Activated CD8-positive, alpha-beta memory T cell treated with anti-CD3 and anti-CD28 coated beads, Interleukin-2, amount 50 U/mL, for 24 hours (primary cell): ENCODE results near the gene LHFPL6.

Experiments
- DNase-seq: peaks from one replicate; pipeline ENCODE4 v3.0.0-alpha.2; 2020; ENCODE audit errors: extremely low read depth

LHFPL6 gene

DNA sequence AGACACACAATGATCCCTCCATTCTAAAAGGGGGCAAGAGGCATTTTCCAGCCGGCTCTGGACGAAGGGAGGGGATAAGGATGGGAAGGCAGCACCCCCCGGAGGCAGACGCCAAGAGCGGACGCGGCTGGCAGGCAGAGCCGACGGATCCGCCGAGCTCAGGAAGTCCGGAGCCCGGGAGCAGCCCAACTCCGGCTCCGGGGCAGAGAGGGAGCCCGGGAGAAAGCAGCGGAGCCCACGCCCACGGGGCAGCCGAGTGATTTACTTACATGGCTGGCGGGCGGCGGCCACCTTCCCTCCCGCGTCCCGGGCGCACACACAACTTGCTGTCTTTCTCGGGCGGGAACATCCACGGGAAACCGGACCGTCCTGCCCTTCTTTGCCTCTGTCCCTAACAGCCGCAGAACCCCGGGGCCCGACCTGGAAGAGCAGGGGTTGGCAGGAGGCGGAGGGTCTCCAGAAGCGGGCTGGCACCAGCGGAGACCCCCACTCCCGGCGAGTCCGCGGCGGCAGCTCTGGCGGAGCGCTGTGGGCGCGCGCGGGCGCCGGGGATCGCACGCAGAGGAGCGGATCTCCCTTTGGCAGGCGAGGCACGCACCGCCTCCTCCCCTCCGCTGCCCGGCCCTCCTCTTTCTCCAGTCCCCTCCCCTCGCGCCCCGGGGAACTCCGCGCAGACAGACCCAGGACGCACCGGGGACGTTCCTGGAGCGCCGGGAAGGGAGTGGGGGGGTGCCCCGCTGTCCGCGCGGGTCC lies at the start of gene LHFPL6:
TSS of gene LHFPL6 (minus strand) at position 580 of the 753 bp plus-strand sequence.
- peak; percentile 23 for DNase-seq

DNA sequence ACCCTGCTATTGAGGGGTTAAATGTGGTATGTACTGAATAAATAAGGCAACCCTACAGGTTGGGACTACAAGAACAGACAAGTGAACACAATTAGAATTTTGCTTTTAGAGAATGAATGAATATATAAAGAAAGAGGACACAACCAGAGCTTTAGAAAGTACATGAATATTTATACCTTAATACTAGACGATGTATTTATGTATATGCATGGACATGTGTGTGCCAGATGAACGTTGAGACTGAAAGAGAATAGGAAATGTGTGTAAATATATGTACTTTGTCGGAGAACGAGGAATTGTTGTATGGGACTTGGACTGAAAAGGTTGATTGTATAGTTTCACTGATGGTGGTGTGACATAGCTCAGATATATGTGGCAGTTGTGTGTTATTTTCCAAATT lies 43.1 kb upstream of the LHFPL6 start:
- DNase-seq, result no peak

DNA sequence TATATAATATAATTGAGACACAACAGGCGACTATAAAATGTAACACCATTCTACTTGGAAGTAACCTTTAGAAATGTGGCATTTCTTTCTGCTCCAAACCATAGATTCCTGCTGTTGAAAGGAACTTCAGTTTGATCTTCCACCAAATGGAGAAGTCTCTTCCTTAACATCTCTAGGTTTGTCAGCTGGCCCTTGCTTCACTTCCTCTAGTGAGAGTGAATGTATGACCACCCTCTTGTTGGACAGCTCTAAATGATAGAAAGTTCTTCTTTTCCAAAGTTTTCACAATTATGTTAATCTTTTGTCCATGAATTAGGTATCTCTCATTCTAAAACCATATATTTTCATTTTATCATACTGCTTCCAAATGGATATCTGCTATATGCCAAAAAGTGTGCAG lies 38.7 kb upstream of the LHFPL6 start:
- DNase-seq, result no peak

- no peak for DNase-seq
Measured at GRCh38 chr13:39637890-39638289, 34.9 kb upstream of the LHFPL6 start.

GRCh38 chr13:39635564-39635963 lies 32.6 kb upstream of the LHFPL6 start:
- no peak for DNase-seq

DNA sequence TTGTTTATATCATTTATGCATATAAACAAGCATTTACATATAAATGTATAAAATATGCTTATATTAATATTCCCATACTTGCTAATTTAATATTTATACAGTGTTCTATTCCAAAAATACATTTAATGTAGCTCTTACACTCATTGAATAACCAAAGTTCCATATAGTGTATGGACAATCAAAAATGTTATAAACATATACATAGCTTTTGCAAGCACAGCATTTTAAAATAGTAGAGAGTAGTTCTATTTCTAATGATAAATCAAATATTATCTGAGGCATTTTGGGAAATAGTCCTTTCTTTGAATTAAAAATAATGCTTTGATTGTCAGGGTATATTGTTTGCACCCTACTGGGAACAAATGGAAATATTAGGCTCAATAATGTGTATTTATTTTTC lies 30.0 kb upstream of the LHFPL6 start:
- DNase-seq, result no peak

DNA sequence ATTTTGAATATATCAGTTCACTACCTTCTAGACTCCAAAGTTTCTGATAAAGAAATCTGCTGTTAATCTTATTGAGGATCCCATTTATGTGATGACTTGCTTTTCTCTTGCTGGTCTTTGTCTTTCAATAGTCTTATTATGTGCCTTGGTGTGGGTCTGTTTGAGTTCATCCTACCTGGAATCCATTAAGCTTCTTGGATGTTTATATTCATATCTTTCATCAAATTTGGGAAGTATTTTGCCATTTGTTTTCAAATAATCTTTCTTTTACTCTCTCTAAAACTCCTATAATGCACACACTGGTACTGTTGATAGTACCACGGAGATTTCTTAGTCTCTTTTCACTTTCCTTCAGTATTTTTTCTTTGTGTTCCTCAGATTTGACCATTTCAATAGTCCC lies 28.3 kb upstream of the LHFPL6 start:
- no peak for DNase-seq

GRCh38 chr13:39623466-39623865 lies 20.5 kb upstream of the LHFPL6 start:
- DNase-seq, result no peak

DNA sequence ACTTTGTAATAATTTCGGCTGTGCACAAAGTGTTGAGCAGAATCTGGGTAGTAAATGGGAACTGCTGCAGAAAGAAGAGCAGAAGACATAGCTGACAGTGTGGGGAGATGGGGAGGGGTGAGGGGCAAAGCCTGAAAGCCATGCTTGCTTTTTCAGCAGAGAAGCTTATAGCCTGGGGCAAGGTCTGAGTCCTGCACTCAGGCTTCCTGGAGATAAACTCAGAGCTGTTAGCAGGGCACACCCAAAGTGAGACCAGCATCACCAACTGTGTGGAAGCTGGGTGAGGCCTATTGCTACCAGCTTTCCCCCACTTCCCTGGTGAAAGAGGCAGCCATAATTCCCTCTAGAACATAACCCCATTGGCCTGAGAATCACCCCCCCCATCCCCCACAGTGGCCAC lies 15.6 kb upstream of the LHFPL6 start:
- DNase-seq, result no peak

DNA sequence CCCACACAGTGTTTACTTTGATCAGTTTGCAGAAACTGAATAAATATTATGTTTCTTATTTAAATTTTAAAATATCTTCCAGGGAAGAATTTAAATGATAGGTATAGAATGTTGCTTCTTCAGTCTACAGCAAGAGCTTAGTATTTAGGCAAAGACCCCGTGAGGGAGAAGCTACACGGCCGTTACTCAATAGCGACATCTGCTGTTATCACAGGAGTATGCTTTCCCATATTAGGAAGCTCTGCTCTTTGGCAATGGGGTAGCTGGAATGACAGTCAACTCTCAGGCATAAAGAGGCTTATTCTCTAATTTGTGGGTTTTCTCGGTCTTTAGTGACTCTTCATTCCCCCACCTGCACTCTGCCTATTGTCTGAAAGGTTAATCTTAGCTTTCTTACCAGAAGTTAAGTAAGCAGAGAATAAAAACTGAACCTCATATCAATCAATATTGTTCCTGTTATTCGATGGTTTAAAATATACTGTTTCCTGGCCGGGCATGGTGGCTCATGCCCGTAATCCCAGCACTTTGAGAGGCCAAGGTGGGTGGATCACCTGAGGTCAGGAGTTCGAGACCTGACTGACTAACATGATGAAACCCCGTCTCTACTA lies 13.2 kb upstream of the LHFPL6 start:
- DNase-seq, result no peak

GRCh38 chr13:39612023-39612637 lies 9.1 kb upstream of the LHFPL6 start:
- DNase-seq, result peak; percentile 13

DNA sequence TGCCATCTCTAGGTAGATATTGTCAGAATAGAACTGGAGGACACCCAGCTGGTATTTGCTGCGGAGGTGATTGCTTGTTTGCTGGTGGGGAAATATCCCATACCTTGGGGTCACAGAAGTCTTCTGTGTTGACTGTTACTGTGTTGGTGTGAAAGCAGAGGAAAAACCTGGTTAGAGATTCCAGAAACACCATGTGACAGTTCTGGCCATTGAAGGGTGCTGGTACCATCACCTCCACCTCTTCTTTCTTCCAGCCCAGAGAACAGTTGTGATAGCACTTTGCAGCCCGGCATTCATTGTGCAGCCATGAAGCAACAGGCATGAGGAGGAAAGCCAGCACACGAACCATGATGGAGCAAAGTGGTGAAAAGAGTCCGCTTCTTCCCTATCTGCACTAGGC lies 4.9 kb upstream of the LHFPL6 start:
- DNase-seq, result no peak

- DNase-seq, result no peak
Measured at GRCh38 chr13:39605677-39606320, 2.8 kb upstream of the LHFPL6 start.

- DNase-seq, result no peak
Measured at GRCh38 chr13:39604756-39605155, 1.8 kb upstream of the LHFPL6 start.

DNA sequence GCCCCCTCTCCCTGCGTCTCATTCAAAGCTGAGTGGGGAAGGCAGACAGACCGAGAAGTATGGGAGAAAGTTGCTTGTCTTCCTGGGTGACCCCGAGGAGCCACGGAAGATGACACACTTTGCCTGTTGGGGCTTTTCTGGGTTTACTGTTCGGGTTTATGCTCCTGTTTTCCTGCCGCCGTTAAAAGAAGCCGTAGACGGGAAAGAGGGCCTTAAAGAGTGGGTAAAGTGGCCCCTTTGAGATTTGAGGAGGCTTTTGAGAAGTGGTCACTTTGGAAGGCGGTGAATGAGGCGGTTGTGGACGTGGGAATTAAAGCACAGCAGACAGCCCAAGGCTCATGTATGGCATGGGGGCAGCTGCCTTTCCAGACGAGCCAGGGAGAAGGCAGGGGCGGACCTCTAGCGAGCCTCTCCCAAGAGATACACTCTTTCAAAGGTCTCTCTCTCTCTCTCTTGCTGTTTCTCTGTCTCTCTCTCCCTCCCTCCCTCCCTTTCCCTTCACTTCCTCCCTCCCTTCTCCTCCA lies 493 bp upstream of the LHFPL6 start:
- no peak for DNase-seq

DNA sequence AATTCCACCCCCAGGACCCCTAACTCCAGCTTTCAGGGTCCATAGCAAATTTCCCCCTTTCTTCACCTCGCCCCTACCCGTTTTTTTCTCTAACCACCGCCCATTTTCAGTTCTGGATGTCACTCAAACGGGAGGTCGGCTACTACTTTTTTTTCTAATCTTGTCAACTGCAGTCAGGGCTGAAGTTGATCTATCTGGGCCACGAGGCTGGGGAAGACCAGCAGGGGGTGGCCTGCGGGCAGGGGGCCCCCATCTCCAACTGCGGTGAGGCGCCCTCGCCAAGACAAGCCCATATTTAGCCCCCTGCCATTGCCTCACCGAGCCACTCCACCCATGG lies 748 bp downstream of the LHFPL6 start:
- no peak for DNase-seq

- DNase-seq, result no peak
Measured at GRCh38 chr13:39601636-39602035, 1.4 kb downstream of the LHFPL6 start.

GRCh38 chr13:39600766-39601165 lies 2.2 kb downstream of the LHFPL6 start:
- DNase-seq, result no peak

GRCh38 chr13:39599842-39600241 lies 3.2 kb downstream of the LHFPL6 start:
- no peak for DNase-seq

GRCh38 chr13:39599012-39599411 lies 4.0 kb downstream of the LHFPL6 start:
- no peak for DNase-seq

DNA sequence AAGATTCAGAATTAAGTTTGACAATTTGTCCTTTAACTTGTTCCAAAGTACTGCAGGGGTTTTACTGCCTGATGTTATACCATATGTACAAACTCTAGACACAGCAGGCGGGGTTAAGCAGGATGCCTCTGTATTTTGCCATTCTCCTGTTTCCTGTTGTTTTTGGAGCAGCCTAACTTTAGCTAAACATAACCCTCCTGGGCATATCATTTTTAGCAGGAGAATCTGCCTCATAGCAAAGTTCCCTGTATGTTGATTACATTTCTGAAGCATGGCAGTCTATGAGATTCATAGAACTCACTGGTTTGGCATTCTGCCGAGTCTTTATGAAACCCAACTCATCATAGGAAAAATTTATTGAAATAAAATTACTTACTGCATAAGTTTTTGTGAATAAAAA lies 5.2 kb downstream of the LHFPL6 start:
- no peak for DNase-seq

- no peak for DNase-seq
Measured at GRCh38 chr13:39596685-39597084, 6.3 kb downstream of the LHFPL6 start.

GRCh38 chr13:39596176-39596575 lies 6.8 kb downstream of the LHFPL6 start:
- DNase-seq, result no peak
